ENCODE measurements around the gene FCHO2.

Gene FCHO2

DNA sequence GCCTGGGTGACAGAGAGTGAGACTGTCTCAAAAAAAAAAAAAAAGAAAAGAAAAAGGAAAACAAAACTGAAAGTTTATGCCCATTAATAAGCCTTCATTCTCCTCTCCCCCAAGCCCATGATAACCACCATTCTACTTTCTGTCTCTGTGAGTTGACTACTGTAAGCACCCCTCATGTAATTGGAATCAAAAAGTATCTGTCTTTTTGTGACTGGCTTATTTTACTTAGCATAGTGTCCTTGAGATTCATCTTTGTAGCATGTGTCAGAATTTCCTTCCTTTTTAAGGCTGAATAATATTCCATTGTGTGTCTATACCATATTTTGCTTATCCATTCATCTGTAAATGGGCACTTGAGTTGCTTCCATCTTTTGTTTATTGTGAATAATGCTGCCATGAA lies 150.5 kb downstream of the FCHO2 start:
- no peak for DNase-seq (ENCODE audit: low read depth)
- H3K4me3 ChIP-seq (ENCODE audit: low read depth, low read length), result no peak overlapping the region
- TF ChIP-seq, protein P1, sequence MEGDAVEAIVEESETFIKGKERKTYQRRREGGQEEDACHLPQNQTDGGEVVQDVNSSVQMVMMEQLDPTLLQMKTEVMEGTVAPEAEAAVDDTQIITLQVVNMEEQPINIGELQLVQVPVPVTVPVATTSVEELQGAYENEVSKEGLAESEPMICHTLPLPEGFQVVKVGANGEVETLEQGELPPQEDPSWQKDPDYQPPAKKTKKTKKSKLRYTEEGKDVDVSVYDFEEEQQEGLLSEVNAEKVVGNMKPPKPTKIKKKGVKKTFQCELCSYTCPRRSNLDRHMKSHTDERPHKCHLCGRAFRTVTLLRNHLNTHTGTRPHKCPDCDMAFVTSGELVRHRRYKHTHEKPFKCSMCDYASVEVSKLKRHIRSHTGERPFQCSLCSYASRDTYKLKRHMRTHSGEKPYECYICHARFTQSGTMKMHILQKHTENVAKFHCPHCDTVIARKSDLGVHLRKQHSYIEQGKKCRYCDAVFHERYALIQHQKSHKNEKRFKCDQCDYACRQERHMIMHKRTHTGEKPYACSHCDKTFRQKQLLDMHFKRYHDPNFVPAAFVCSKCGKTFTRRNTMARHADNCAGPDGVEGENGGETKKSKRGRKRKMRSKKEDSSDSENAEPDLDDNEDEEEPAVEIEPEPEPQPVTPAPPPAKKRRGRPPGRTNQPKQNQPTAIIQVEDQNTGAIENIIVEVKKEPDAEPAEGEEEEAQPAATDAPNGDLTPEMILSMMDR (conservative IDR thresholded peaks at IDR 0.05; ENCODE audit: low read depth, low read length), result no peak

DNA sequence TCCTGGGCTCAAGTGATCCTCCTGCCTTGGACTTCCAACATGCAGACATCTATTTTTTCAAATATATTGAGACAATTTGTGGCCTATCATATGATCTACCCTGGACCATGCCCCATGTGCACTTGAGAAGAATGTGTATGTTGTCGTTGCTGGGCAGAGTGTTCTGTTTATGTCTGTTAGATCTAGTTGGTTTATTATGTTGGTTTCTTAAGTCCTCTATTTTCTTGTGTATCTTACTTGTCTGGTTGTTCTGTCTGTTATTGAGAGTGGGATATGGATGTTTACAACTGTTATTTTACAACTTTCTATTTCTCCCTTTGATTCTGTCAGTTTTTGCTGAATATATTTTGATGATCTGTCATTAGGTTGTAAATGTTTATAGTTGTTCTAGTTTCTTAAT lies 154.3 kb downstream of the FCHO2 start:
- DNase-seq (ENCODE audit: low read depth), result no peak

DNA sequence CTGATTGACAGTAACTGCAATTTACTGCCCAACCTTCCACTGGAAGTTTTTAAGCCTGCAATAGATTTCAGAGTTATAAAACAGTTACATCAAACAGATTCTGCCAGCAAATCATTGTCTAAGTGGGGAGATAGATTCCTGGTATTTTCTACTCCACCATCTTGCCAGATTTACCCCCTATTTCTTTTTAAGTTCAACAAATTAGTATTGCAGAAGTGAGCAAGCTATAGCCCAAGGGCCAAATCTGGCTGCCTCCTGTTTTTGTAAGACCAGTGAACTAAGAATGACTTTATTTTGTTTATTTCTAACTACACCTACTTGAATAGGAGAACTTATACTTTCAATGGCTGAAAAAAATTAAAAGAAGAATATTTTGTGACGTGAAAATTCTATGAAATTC lies 155.7 kb downstream of the FCHO2 start:
- TF ChIP-seq, protein P1 (conservative IDR thresholded peaks at IDR 0.05; ENCODE audit: low read depth, low read length), result no peak
- no peak overlapping the region for H3K4me3 ChIP-seq (ENCODE audit: low read depth, low read length)
- no peak for DNase-seq (ENCODE audit: low read depth)

More for the DNA sequence above, 154.3 kb downstream of the FCHO2 start:
- H3K4me3 ChIP-seq (ENCODE audit: low read depth, low read length), result no peak overlapping the region
- TF ChIP-seq, protein P1 (conservative IDR thresholded peaks at IDR 0.05; ENCODE audit: low read depth, low read length), result no peak

DNA sequence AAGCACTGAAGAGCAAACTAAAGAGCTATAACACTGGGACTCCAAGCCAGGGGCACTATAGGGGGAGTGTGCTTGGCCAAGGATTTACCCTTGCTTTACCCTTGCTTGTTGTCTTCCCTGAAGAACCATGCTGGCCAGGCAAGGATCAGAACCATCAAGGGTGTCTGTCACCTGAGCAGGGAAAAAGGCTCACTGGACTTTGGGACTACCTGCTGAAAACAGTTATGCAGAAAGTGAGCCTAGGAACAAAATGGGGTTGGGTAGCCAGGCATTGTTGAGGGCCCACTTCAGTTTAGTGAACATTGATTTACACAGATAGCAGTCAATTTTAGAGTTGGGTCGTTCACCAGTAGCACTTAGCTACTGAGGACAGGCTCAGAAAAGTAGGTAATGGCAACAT lies 156.5 kb downstream of the FCHO2 start:
- no peak for DNase-seq (ENCODE audit: low read depth)

DNA sequence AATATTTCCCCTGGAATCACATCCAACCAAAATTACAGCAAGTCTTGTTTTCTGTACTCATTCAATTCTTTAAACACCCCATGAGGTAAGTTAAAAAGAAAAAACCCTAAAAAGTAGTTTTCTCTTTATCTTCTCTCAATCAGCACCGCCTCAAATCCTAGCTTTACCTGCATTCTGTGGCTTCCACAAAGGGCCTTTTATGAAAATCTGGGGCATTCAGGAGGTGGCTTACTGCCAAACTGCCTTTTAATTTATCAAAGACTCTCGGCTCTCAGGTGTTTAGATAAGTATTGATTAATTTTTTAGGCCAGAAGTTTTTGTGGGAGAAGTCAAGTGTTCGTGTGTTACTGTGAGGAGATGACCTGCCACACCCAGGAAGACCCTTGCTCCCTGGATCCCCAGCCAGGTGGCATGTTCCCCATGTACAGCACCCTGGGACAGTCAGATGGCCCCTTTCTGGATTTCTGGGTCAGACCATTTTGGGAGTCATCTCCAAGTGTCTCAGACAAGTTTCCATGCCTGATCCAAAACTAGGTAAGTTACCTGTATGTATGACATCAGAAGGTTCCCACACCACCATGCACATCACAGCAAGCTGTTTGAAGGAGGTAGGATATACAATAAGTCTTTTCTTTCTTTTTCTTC lies 158.3 kb downstream of the FCHO2 start:
- no peak overlapping the region for H3K4me3 ChIP-seq (ENCODE audit: low read depth, low read length)
- no peak for DNase-seq (ENCODE audit: low read depth)
- TF ChIP-seq, protein P1 (conservative IDR thresholded peaks at IDR 0.05; ENCODE audit: low read depth, low read length), result no peak

More for the DNA sequence above, 156.5 kb downstream of the FCHO2 start:
- no peak overlapping the region for H3K4me3 ChIP-seq (ENCODE audit: low read depth, low read length)
- TF ChIP-seq, protein P1 (conservative IDR thresholded peaks at IDR 0.05; ENCODE audit: low read depth, low read length), result no peak

DNA sequence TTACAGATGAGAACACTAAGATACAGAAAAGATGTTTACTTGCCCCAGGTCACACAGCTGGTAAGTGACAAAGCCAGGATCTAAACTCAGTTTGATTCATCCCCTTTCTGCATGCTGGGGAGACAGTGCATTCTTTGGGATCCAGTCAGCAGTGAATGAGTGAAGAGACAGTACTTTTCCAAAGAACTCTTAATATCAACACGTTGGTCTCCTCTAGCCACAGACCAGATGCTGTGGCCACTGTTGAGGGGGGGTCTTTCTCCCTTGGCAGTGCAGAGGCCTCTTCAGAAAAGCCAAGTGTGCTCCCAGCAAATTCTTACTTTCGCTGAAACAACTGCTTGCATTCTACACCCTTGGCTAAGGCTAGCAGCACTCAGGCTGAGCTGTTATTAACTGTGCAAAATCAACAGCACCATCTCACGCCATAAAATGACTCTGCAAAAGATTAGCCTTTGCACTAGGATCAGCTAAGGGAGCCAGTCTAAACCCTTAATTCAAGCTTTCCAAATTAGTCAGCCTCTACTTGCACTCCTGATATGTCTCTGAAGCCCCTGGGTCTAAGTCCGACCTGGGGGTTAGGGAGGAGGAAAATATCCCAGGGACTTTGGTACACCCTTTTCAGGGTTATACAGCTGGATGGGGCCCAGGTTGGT lies 159.7 kb downstream of the FCHO2 start:
- TF ChIP-seq, protein P1 (conservative IDR thresholded peaks at IDR 0.05; ENCODE audit: low read depth, low read length), result peak; percentile 21
- peak; percentile 90 for DNase-seq (ENCODE audit: low read depth)
- H3K4me3 ChIP-seq (ENCODE audit: low read depth, low read length), result no peak overlapping the region

DNA sequence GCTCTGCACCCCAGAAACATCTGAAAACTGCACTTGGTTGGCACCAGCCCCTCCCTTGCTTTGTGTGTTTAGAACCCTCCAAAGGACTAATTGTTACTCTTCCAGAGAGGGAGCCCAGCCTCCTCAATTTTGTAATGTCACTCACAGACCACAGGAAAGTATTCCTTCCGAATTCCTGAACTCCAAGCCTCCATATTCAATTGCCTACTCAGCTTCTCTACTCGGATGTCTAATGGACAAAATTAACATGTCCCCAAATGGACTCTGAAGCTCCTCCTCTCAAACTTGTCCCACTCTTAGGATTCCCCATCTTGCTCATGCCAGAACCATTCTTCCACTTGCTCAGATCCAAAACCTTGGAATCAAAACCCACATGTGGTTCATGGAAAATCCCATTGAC lies 160.7 kb downstream of the FCHO2 start:
- H3K4me3 ChIP-seq (ENCODE audit: low read depth, low read length), result no peak overlapping the region
- no peak for DNase-seq (ENCODE audit: low read depth)
- TF ChIP-seq, protein P1 (conservative IDR thresholded peaks at IDR 0.05; ENCODE audit: low read depth, low read length), result no peak
